Activated B cell treated with CpG ODN at 0.5 μM for 24 hours (primary cell): ENCODE results near the gene SLC6A9. TPM values are rescaled to one million over a fixed set of nuclear protein-coding genes. Genes with fewer than 3 reads are reported as not detected.

ENCODE experiments used
- ATAC-seq: fragments of 200-7000 bp; cut with Tn5 transposase; one replicate; pipeline ENCODE4 v1.10.0; 2021; ENCODE audit warnings: low read depth, mild to moderate bottlenecking, moderate library complexity
- CTCF ChIA-PET: fragments of 350-600 bp; sonication (Branson Sonifier 250); formaldehyde crosslinking; loops from one replicate; lab custom pipeline; 2021; ENCODE audit warnings: antibody characterized with exemption; lab: Charles Lee
- POLR2A ChIA-PET: fragments of 350-600 bp; sonication (Branson Sonifier 250); formaldehyde crosslinking; loops from one replicate; lab custom pipeline; 2021; ENCODE audit warnings: antibody characterized with exemption; lab: Charles Lee
- DNase-seq: peaks from one replicate; pipeline ENCODE4 v3.0.0; 2022
- H3K27ac Mint-ChIP-seq: one replicate; pipeline ENCODE4 v1.8.0; 2020; ENCODE audit warnings: mixed read lengths
- H3K27me3 Mint-ChIP-seq: one replicate; pipeline ENCODE4 v1.8.0; 2021; ENCODE audit warnings: mixed read lengths
- H3K36me3 Mint-ChIP-seq: one replicate; pipeline ENCODE4 v1.8.0; 2021; ENCODE audit warnings: low read depth, mixed read lengths
- H3K4me1 Mint-ChIP-seq: one replicate; pipeline ENCODE4 v1.8.0; 2021; ENCODE audit warnings: mixed read lengths
- H3K4me3 Mint-ChIP-seq: one replicate; pipeline ENCODE4 v1.8.0; 2020; ENCODE audit warnings: mild to moderate bottlenecking, mixed read lengths
- H3K9me3 Mint-ChIP-seq: one replicate; pipeline ENCODE4 v1.8.0; 2020; ENCODE audit warnings: mixed read lengths
- CTCF ChIP-seq: fragments of 200-600 bp; IDR thresholded peaks from one replicate; pipeline ENCODE4 v1.8.0; 2022; ENCODE audit warnings: antibody characterized with exemption, mild to moderate bottlenecking
- intact Hi-C: fragments of 100-400 bp; cut with micrococcal nuclease; formaldehyde crosslinking; loops from one replicate; pipeline ENCODE4 v1.15.1; 2024
- total RNA-seq: library from RNA; stranded (reverse); gene quantifications from 2 replicates; pipeline ENCODE4 v1.2.3, GENCODE V29; 2022

SLC6A9 gene
- 10.3 and 10.4 TPM in 2 replicates for total RNA-seq

- peaks cover 2% of the 10 kb centered on the region for H3K36me3 Mint-ChIP-seq
- peak within 1 kb of the TSS; percentile 88 for H3K4me3 Mint-ChIP-seq
- no peaks in the 10 kb centered on the region for H3K27me3 Mint-ChIP-seq
- intact Hi-C loops, result loop anchor here (5.0 kb wide), 2 partner anchors 99 to 1656 kb away; partner anchors contain the start of genes ARTN, GPBP1L1 and TMEM69
- ChIA-PET CTCF (interaction anchor here (1.2 kb wide), 1 partner anchor 14 kb away, joined by 3 read pairs; no protein-coding TSS in a partner anchor), POLR2A (interaction anchor here (0.6 to 2.4 kb wide), 10 partner anchors 36 to 1662 kb away, joined by 3 to 12 read pairs (median 4); partner anchors contain the start of genes ATP6V0B, DMAP1 and TMEM53)
- no peak for TF ChIP-seq CTCF
- H3K9me3 Mint-ChIP-seq, result no peaks in the 10 kb centered on the region
- DNase-seq (peak; percentile 43), ATAC-seq (peak; percentile 5)
- peaks cover 19% of the 10 kb centered on the region for H3K4me1 Mint-ChIP-seq
- peak within 1 kb of the TSS; percentile 73 for H3K27ac Mint-ChIP-seq
Measured at GRCh38 chr1:44031252-44032169, at the start of gene SLC6A9. Gene SLC6A9, minus strand, starts transcription at chr1:44031462. Its CDS starts 7,185 bp downstream, at chr1:44024277.

GRCh38 chr1:44079566-44079965 is 48.3 kb upstream of the SLC6A9 start:
- H3K4me1 Mint-ChIP-seq, result no peaks in the 10 kb centered on the region
- TF ChIP-seq CTCF, result no peak
- no peak overlapping the region for H3K27ac Mint-ChIP-seq
- intact Hi-C loops, result no loop called here
- POLR2A ChIA-PET, result no interaction called here
- no peak for ATAC-seq
- no peak overlapping the region for H3K4me3 Mint-ChIP-seq
- no peaks in the 10 kb centered on the region for H3K36me3 Mint-ChIP-seq
- H3K9me3 Mint-ChIP-seq, result no peaks in the 10 kb centered on the region
- H3K27me3 Mint-ChIP-seq, result peaks cover 3% of the 10 kb centered on the region
- no peak for DNase-seq
- CTCF ChIA-PET, result no interaction called here

DNA sequence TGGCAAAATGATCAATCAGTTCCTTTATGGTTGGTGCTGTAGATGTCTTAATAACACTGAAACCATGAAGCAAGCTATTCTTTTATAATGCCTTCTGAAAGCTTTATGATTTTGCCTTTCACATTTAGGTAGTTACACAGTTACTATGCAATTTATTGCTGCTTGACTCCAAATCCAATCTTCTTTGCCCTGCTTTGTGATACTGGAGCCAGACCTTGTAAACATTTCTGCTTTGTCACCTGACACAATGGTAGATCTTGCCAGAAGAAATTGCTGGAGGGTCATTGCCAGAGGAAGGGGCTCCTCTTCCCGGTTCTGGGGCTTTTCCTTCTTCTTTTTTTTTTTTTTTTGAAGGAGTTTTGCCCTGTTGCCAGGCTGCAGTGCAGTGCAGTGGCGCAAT is 46.8 kb upstream of the SLC6A9 start:
- intact Hi-C loops, result no loop called here
- ChIA-PET CTCF (no interaction called here), POLR2A (no interaction called here)

DNA sequence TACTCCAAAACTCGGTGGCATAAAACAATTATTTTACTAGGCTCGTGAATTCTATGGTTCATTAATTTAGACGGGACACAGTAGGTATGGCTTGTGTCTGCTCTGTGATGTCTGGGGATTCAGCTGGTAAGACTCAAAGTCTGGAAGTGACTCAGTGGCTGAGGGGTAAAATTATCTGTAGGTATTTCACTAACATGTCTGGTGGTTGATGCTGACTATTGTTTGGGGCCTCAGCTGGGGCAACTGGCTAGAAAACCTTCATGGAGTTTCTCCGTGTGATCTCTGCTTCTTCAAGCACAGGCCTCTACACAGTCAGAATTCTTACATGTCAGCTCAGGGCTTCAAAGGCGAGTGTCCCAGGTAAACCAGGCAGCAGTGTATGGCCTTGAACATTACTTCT is 46.2 kb upstream of the SLC6A9 start:
- POLR2A ChIA-PET, result no interaction called here
- Mint-ChIP-seq H3K4me3 (no peak overlapping the region), H3K9me3 (no peaks in the 10 kb centered on the region), H3K27ac (no peak overlapping the region), H3K27me3 (peaks cover 3% of the 10 kb centered on the region), H3K36me3 (no peaks in the 10 kb centered on the region), H3K4me1 (peaks cover 17% of the 10 kb centered on the region)
- no peak for DNase-seq
- intact Hi-C loops, result no loop called here
- CTCF ChIA-PET, result no interaction called here
- no peak for TF ChIP-seq CTCF
- ATAC-seq, result no peak

More for the DNA sequence above, 46.8 kb upstream of the SLC6A9 start:
- H3K9me3 Mint-ChIP-seq, result no peaks in the 10 kb centered on the region
- H3K27ac Mint-ChIP-seq, result no peak overlapping the region
- peaks cover 12% of the 10 kb centered on the region for H3K4me1 Mint-ChIP-seq
- ATAC-seq (no peak), DNase-seq (no peak)
- TF ChIP-seq CTCF, result no peak
- no peak overlapping the region for H3K4me3 Mint-ChIP-seq
- H3K36me3 Mint-ChIP-seq, result no peaks in the 10 kb centered on the region
- H3K27me3 Mint-ChIP-seq, result peaks cover 3% of the 10 kb centered on the region

- ChIA-PET CTCF (no interaction called here), POLR2A (interaction anchor here (0.7 kb wide), 1 partner anchor 8 kb away, joined by 7 read pairs; no protein-coding TSS in a partner anchor)
- DNase-seq, result no peak
Measured at GRCh38 chr1:44076066-44076465, 44.8 kb upstream of the SLC6A9 start.

More at GRCh38 chr1:44076066-44076465, 44.8 kb upstream of the SLC6A9 start:
- Mint-ChIP-seq H3K4me3 (no peak overlapping the region), H3K4me1 (peaks cover 25% of the 10 kb centered on the region), H3K9me3 (no peaks in the 10 kb centered on the region), H3K36me3 (no peaks in the 10 kb centered on the region), H3K27ac (no peak overlapping the region), H3K27me3 (no peaks in the 10 kb centered on the region)
- intact Hi-C loops, result no loop called here
- no peak for ATAC-seq
- TF ChIP-seq CTCF, result no peak
